SU-DHL-6 (cell line): Measurements from ENCODE around the gene PLCB1.

Source experiments
- H2AFZ ChIP-seq: fragments of 200-600 bp; sonication (generic); 2 replicates; pipeline ENCODE4 v1.6.1; 2014; ENCODE audit warnings: low read depth, mild to moderate bottlenecking, moderate library complexity, mixed read lengths, antibody characterized with exemption, low read length; ENCODE audit not compliant: severe bottlenecking
- H3F3A ChIP-seq: fragments of 200-600 bp; shearing (Covaris generic); 2 replicates; pipeline ENCODE4 v1.6.0; 2016; ENCODE audit warnings: antibody characterized with exemption, mild to moderate bottlenecking; ENCODE audit not compliant: insufficient read depth
- H3K27ac ChIP-seq: fragments of 200-600 bp; sonication (generic); 2 replicates; pipeline ENCODE4 v1.5.1; 2016; ENCODE audit warnings: low read depth, mild to moderate bottlenecking, low read length, moderate library complexity, mixed read lengths
- H3K27me3 ChIP-seq: fragments of 200-600 bp; sonication (generic), shearing (Covaris generic); 2 replicates; pipeline ENCODE4 v1.6.0; 2014; ENCODE audit warnings: mild to moderate bottlenecking, low read length
- H3K36me3 ChIP-seq: fragments of 200-600 bp; sonication (generic); 2 replicates; pipeline ENCODE4 v1.6.1; 2014; ENCODE audit warnings: mild to moderate bottlenecking, low read length, mixed read lengths
- H3K4me2 ChIP-seq: fragments of 300-600, 200-600 bp; shearing (Covaris generic), sonication (generic); 2 replicates; pipeline ENCODE4 v1.6.0; 2014; ENCODE audit warnings: low read length, low read depth, mild to moderate bottlenecking; ENCODE audit not compliant: poor library complexity, severe bottlenecking
- H3K4me3 ChIP-seq: fragments of 200-600 bp; sonication (generic); 2 replicates; pipeline ENCODE4 v1.5.1; 2014; ENCODE audit warnings: antibody characterized with exemption, low read length, mild to moderate bottlenecking, mixed read lengths; ENCODE audit not compliant: insufficient read depth, poor library complexity, severe bottlenecking
- H3K79me2 ChIP-seq: fragments of 200-600 bp; sonication (generic); 2 replicates; pipeline ENCODE4 v1.6.1; 2014; ENCODE audit warnings: mild to moderate bottlenecking, low read length, moderate library complexity; ENCODE audit not compliant: insufficient read depth
- H3K9ac ChIP-seq: fragments of 200-600 bp; sonication (generic); 2 replicates; pipeline ENCODE4 v1.7.0; 2014; ENCODE audit warnings: mild to moderate bottlenecking, low read length
- H3K9me2 ChIP-seq: fragments of 200-600 bp; sonication (generic); replicated peaks from 2 replicates; pipeline ENCODE4 v1.6.1; 2014; ENCODE audit warnings: low read length; ENCODE audit not compliant: insufficient read depth
- H3K9me3 ChIP-seq: fragments of 200-600 bp; sonication (generic); 2 replicates; pipeline ENCODE4 v1.6.1; 2014; ENCODE audit warnings: low read length, mixed read lengths; ENCODE audit not compliant: insufficient read depth
- H4K20me1 ChIP-seq: fragments of 200-600 bp; sonication (generic); 2 replicates; pipeline ENCODE4 v1.6.1; 2014; ENCODE audit warnings: low read depth, mild to moderate bottlenecking, antibody characterized with exemption, low read length, moderate library complexity, mixed read lengths
- EZH2phosphoT487 ChIP-seq: fragments of 200-600 bp; sonication (generic), shearing (Covaris generic); conservative IDR thresholded peaks from 2 replicates; pipeline ENCODE4 v1.6.1; 2018; ENCODE audit warnings: mild to moderate bottlenecking, antibody characterized with exemption, low read length, moderate library complexity, mixed read lengths
- TF ChIP-seq, protein P1 (sequence below): fragments of 200-600 bp; sonication (generic); IDR thresholded peaks from one replicate; pipeline ENCODE4 v1.5.1; 2017; ENCODE audit warnings: antibody characterized with exemption, mild to moderate bottlenecking, low read length, moderate library complexity; ENCODE audit not compliant: insufficient read depth, poor library complexity, severe bottlenecking

The PLCB1 gene

DNA sequence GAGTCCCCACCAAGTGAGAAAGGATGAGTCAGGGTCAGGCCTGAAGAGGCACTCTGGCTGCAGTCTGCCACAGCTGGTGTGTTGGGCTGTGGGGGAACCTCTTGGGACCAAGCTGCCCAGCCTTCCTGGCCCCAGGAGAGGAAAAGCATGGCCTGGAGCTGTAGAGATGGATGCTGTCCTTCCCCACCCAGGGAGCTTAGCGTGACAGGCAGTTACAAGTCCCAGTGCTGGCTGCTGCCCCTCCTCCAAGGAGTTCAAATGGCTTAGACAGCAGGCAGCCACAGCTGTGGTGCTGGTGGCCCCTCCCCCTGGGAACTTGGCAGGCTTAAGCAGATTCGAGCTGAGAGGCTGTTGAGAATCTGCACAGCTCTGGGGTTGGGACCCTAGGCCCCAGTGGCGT, 253.2 kb downstream of the PLCB1 start:
- H3F3A ChIP-seq: no peaks in the 10 kb centered on the region
- no peaks in the 10 kb centered on the region for H3K36me3 ChIP-seq
- H3K79me2 ChIP-seq: no peaks in the 10 kb centered on the region
- no peak overlapping the region for H2AFZ ChIP-seq
- H3K4me2 ChIP-seq: no peak overlapping the region
- H3K9ac ChIP-seq: no peak overlapping the region
- H3K27ac ChIP-seq: no peak overlapping the region
- TF ChIP-seq EZH2phosphoT487: no peak
- TF ChIP-seq, protein P1, sequence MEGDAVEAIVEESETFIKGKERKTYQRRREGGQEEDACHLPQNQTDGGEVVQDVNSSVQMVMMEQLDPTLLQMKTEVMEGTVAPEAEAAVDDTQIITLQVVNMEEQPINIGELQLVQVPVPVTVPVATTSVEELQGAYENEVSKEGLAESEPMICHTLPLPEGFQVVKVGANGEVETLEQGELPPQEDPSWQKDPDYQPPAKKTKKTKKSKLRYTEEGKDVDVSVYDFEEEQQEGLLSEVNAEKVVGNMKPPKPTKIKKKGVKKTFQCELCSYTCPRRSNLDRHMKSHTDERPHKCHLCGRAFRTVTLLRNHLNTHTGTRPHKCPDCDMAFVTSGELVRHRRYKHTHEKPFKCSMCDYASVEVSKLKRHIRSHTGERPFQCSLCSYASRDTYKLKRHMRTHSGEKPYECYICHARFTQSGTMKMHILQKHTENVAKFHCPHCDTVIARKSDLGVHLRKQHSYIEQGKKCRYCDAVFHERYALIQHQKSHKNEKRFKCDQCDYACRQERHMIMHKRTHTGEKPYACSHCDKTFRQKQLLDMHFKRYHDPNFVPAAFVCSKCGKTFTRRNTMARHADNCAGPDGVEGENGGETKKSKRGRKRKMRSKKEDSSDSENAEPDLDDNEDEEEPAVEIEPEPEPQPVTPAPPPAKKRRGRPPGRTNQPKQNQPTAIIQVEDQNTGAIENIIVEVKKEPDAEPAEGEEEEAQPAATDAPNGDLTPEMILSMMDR: no peak
- H3K27me3 ChIP-seq: no peaks in the 10 kb centered on the region
- H3K4me3 ChIP-seq: no peak overlapping the region
- H4K20me1 ChIP-seq: no peaks in the 10 kb centered on the region
- H3K9me2 ChIP-seq: no peaks in the 10 kb centered on the region
- no peaks in the 10 kb centered on the region for H3K9me3 ChIP-seq

DNA sequence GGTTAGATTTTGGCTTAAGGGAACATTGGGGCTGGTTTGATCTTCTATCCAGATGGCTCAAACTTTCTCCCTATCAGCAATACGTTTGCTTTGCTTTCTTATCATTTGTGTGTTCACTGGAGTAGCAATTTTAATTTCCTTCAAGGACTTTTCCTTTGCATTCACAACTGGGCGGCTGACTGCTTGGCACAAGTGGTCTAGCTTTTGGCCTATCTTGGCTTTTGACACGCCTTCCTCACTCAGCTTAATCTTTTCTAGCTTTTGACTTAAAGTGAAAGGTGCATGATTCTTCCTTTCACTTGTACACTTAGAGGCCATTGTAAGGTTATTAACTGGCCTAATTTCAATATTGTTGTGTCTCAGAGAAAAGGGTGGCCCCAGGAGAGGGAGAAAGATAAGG, 254.9 kb downstream of the PLCB1 start:
- no peaks in the 10 kb centered on the region for H3K36me3 ChIP-seq
- H3F3A ChIP-seq: no peaks in the 10 kb centered on the region
- no peaks in the 10 kb centered on the region for H3K9me2 ChIP-seq
- no peak overlapping the region for H3K9ac ChIP-seq
- no peaks in the 10 kb centered on the region for H3K27me3 ChIP-seq
- H3K27ac ChIP-seq: no peak overlapping the region
- no peak overlapping the region for H3K4me3 ChIP-seq
- H3K9me3 ChIP-seq: no peaks in the 10 kb centered on the region
- H3K4me2 ChIP-seq: no peak overlapping the region
- H2AFZ ChIP-seq: no peak overlapping the region
- TF ChIP-seq, protein P1: no peak
- no peak for TF ChIP-seq EZH2phosphoT487
- H4K20me1 ChIP-seq: no peaks in the 10 kb centered on the region
- no peaks in the 10 kb centered on the region for H3K79me2 ChIP-seq

DNA sequence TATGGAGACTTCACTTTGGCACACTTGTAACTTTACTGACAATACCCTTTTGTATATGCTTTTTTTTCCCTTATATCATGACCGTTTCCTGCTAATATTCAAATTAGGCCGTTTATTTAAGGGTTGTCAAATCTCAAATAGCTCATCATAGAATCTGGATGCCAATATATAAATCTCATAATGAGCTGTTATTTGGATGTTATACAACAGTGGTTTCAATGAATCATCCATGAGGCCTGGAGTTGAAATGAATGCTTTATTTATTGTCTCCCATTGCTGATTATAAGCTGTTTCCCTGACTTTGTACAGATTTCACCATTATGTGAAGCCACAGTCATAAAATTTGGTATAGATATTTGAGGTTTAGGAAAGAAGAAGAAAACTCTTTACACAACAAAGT, 256.1 kb downstream of the PLCB1 start:
- no peak overlapping the region for H3K27ac ChIP-seq
- no peak overlapping the region for H3K4me3 ChIP-seq
- no peaks in the 10 kb centered on the region for H3K9me3 ChIP-seq
- no peaks in the 10 kb centered on the region for H3K27me3 ChIP-seq
- TF ChIP-seq EZH2phosphoT487: no peak
- TF ChIP-seq, protein P1: no peak
- no peaks in the 10 kb centered on the region for H4K20me1 ChIP-seq
- no peaks in the 10 kb centered on the region for H3F3A ChIP-seq
- H3K9ac ChIP-seq: no peak overlapping the region
- no peak overlapping the region for H2AFZ ChIP-seq
- H3K9me2 ChIP-seq: no peaks in the 10 kb centered on the region
- H3K4me2 ChIP-seq: no peak overlapping the region
- no peaks in the 10 kb centered on the region for H3K36me3 ChIP-seq
- H3K79me2 ChIP-seq: no peaks in the 10 kb centered on the region

DNA sequence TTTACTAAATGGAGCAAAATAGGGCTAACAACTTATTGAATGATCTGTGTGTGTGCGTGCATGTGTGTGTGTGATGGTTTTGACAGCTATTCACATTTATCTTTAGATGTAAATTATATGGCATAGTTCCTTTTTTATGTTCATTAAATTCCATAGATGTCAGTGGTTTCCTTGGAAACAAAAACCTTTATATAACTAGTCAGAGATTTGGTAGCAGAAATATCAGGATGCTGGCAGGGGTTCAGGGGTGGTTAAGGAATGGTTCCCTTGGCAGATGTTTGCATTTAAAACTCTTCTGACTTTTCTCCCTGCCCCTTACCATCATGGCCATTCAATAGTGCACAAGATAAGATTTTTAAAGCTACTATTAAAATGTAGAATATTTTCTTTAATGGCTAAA, 256.6 kb downstream of the PLCB1 start:
- no peaks in the 10 kb centered on the region for H3F3A ChIP-seq
- no peaks in the 10 kb centered on the region for H4K20me1 ChIP-seq
- no peak overlapping the region for H2AFZ ChIP-seq
- H3K27ac ChIP-seq: no peak overlapping the region
- no peaks in the 10 kb centered on the region for H3K9me2 ChIP-seq
- H3K36me3 ChIP-seq: no peaks in the 10 kb centered on the region
- no peak overlapping the region for H3K4me2 ChIP-seq
- no peaks in the 10 kb centered on the region for H3K9me3 ChIP-seq
- H3K4me3 ChIP-seq: no peak overlapping the region
- H3K27me3 ChIP-seq: no peaks in the 10 kb centered on the region
- H3K9ac ChIP-seq: no peak overlapping the region
- TF ChIP-seq, protein P1: no peak
- no peak for TF ChIP-seq EZH2phosphoT487
- no peaks in the 10 kb centered on the region for H3K79me2 ChIP-seq
